KOPT-K1 (cell line): ENCODE data around the gene SNED1.
A peak's percentile ranks its signal among the peaks of the same experiment; 100 is the strongest.
"Not testable (repeated sequence)": the region's sequence is repeated elsewhere in the genome, so short reads cannot be mapped to it uniquely, and the experiment has no call there.

Experiments used
- H3K27ac ChIP-seq: fragments of 200-600 bp; sonication (generic); 2 replicates; pipeline ENCODE4 v1.5.1; 2016; ENCODE audit warnings: antibody characterized with exemption, mild to moderate bottlenecking, low read depth, low read length; ENCODE audit not compliant: poor library complexity, severe bottlenecking
- H3K36me3 ChIP-seq: fragments of 200-600 bp; sonication (generic); 2 replicates; pipeline ENCODE4 v1.5.1; 2017; ENCODE audit warnings: antibody characterized with exemption, mild to moderate bottlenecking, low read length, moderate library complexity; ENCODE audit not compliant: insufficient read depth
- H3K9me3 ChIP-seq: fragments of 200-600 bp; sonication (generic); 2 replicates; pipeline ENCODE4 v1.5.1; 2017; ENCODE audit warnings: antibody characterized with exemption, low read length, mild to moderate bottlenecking; ENCODE audit not compliant: insufficient read depth, poor library complexity, severe bottlenecking

Gene SNED1

GRCh38 chr2:241088376-241088775 is 90.0 kb downstream of the SNED1 start:
- Histone ChIP-seq H3K27ac (no peak overlapping the region), H3K9me3 (no peaks in the 10 kb centered on the region), H3K36me3 (peaks cover 74% of the 10 kb centered on the region)

DNA sequence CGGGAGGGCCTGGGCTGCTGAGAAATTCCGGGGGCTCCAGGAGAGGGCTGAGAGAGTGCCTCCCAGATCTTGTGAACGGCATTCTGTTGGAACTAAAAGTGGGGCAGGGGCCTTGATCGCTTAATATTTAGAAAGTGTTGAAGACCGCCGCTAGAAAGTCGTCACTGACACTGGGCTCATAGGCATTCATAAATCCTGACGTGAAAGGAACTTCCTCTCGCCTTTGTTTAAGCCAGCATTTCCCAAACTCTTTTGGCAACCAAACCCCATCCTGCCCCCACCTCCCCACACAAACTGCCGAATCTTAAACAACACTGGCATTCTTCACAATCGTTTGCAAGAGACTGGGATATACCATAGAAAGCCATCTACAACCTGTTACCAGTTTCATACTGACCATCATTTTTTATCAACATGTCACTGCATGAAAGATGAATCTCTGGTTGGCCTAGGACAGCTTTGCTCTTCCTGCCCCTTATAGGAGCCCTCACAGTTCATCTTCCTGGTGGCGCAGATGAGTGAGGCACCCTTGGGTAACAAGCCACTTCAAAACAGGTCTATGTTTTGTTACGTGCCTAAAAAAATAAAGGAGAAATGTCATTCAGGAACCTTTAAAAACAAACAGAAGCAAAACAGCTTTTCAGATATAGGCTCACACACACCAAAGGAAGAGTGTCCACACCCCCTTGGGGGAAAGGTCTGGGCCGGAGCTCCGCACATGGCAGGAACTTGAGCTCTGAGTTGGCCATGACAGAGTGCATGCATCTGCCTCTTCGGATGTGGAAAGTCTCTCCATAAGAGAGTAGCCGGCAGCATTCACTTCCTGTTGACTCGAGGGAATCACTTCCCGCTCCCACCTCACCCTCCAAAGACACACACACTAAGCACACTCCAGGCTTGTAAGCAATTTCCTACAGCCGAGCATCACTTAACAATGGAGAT is 90.6 kb downstream of the SNED1 start:
- H3K27ac ChIP-seq, result no peak overlapping the region
- no peaks in the 10 kb centered on the region for H3K9me3 ChIP-seq
- H3K36me3 ChIP-seq, result peaks cover 81% of the 10 kb centered on the region

DNA sequence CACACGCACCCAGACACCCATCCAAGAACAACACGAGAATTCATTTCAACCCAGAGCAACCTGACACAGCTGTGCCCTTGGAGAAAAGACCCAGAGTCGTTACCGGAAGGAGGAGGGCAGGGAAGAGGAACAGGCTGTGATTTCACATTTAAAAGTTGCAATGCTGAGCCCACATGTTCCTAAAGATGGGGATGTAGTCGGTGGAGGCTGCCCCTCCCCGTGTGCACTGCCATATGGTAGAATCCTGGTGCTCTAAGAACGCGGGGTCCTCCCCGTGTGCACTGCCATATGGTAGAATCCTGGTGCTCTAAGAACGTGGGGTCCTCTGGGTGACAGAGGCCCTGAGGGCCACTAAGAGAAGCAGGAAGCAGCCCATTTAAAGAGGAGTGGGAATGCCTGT is 92.8 kb downstream of the SNED1 start:
- Histone ChIP-seq H3K27ac (no peak overlapping the region), H3K9me3 (no peaks in the 10 kb centered on the region), H3K36me3 (peaks cover 99% of the 10 kb centered on the region)

DNA sequence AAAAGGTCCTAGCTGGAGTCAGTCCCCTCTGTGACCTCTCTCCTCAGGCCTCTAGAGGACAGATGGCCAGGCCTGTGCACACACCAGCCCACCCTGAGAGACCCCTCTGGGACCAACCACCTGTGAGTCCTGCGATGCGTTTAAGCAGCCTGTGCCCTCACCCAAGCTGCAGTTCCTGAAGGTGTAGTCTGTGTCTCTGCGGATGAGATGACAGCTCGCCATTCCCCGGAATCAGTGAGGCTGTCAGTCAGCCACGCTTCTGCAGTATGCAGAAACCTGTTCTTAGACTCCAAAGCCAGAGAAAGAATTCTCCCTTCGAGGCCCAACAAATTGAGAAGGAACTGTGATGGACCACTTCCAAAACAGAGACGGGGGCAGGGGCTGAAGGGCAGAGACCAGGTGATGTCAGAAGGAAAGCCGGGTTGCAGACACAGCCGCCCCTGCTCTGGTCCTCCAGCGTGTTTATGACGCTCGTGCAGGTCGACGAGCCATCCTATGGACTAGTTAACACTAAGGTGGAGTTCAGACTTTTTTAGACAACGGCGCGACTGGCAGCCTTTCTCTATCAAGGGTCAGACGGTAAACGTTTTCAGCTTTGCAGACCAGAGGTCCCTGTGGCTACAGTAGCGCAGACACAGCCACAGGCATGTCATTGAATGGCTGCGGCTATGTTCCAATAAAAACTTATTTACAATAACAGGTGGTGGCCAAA is 93.5 kb downstream of the SNED1 start:
- H3K9me3 ChIP-seq, result no peaks in the 10 kb centered on the region
- H3K36me3 ChIP-seq, result peaks cover 99% of the 10 kb centered on the region
- H3K27ac ChIP-seq, result no peak overlapping the region

GRCh38 chr2:241092677-241093076 is 94.3 kb downstream of the SNED1 start:
- H3K27ac ChIP-seq, result no peak overlapping the region
- H3K9me3 ChIP-seq, result no peaks in the 10 kb centered on the region
- peaks cover 99% of the 10 kb centered on the region for H3K36me3 ChIP-seq

DNA sequence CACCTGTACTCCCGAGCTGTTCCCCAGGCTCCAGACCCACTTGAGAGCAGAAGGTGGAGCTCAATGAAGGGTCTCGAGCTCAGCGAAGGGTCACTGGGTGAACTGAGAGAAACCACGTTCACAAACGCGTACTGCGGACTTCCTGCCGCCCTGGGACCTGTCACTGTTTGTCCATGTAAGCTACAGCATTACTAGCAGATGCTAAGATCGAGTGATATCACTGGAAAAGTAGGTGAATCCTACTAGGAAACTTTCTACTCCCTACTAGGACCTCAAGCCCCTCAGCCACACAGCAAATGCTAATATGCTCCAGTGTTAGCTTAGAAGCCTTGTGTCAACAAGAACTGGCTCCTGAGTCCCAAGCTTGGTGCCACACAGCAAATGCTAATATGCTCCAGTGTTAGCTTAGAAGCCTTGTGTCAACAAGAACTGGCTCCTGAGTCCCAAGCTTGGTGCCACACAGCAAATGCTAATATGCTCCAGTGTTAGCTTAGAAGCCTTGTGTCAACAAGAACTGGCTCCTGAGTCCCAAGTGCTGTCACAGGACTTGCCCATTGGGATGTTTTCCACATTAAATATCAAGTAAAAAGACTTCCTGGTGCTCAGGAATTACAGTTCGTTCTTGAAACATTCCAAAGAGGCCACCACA is 94.8 kb downstream of the SNED1 start:
- not testable (repeated sequence) for H3K9me3 ChIP-seq, H3K27ac ChIP-seq
- H3K36me3 ChIP-seq, result peaks cover 99% of the 10 kb centered on the region

DNA sequence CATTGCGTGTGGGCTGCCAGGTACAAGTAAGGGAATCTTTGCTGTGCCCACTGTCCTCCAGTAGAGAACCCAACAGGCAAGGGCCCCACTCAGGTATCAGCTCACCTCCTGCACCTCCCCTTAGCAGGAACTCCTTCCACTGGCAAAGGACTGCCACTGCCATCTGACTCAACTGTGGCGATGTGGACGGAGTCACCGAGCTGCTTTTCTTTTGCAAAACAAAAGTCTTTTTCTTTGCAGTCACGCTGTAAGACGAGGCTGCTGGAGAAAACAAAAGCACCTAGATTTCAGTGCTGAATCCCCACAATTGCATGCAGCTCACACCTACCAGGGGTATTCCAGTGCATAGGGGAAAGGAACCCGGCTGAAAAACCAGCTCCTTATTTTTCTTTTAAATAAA is 95.8 kb downstream of the SNED1 start:
- Histone ChIP-seq H3K27ac (no peak overlapping the region), H3K9me3 (no peaks in the 10 kb centered on the region), H3K36me3 (peaks cover 99% of the 10 kb centered on the region)

DNA sequence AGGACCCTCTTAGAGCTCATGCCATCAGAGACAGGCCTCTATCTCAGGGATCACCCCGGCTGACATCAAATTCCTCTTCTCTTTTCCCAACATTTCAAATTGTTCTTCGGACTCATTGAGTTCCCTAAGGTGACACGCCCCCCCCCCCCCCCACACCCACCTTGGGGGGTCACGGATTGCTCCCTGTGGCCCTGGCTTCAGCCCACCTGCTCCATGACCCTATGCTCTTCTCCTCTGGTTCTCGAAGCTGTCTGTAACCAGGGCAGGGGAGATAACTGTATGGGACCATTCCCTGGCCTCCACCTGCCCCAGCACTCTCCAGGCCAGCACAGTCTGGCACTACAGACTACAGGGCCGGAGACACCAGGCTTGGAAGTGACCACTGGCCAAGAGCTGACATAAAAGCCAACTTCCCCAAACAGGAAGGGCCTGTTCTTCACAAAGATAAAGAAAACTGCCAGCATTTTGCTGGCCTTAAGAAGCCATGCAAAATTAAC is 96.6 kb downstream of the SNED1 start:
- Histone ChIP-seq H3K9me3 (no peaks in the 10 kb centered on the region), H3K36me3 (peaks cover 100% of the 10 kb centered on the region), H3K27ac (no peak overlapping the region)

DNA sequence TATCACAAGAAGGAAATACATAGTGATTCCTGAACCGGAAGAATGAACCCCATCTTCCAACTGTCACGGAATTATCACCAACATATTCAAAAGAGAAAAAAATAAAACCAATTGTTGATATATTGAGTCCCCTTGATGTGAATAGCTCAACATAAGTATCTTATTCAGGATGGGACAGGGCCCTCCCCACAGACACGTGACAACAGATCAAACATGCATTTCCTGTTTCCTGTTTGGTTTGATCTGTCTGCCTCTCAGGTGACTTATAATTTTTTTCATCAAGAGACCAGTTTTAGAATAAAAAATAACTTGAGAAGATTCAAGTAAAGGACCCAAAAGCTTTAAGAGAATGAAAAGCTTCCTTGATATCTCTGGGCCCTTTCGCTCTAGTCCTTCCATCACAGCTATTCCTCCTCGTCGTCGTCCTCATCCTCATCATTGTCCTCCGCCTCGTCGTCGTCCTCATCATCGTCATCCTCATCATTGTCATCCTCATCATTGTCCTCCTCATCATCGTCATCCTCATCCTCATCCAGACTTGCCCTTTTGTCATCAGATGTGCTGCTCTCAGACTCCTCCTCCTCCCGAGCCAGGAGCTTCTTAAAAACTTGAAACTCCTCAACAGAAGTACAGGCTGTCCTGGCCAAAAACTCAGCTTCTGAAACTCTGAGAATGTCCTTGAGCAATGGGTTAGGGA is 97.3 kb downstream of the SNED1 start:
- Histone ChIP-seq H3K9me3 (no peaks in the 10 kb centered on the region), H3K27ac (no peak overlapping the region), H3K36me3 (peaks cover 97% of the 10 kb centered on the region)

- Histone ChIP-seq H3K36me3 (peaks cover 85% of the 10 kb centered on the region), H3K9me3 (no peaks in the 10 kb centered on the region), H3K27ac (no peak overlapping the region)
Measured at GRCh38 chr2:241096979-241097378, 98.6 kb downstream of the SNED1 start.

DNA sequence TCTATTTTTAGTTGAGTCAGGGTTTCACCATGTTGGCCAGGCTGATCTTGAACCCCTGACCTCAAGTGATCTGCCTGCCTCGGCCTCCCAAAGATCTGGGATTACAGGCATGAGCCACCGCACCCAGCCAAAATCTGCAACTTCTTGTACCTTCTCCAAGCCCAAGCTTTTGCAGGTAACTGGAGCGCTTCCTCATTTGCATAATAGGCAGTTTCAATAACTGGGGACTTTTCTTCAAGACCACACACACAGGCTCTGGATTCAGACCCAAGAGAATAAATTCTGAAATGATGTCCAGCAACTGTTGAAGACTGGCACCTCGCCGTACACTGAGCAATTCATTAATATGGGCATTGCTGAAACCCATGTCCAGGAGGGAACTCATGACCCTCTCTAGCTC is 100.8 kb downstream of the SNED1 start:
- Histone ChIP-seq H3K9me3 (no peaks in the 10 kb centered on the region), H3K27ac (no peak overlapping the region), H3K36me3 (peaks cover 62% of the 10 kb centered on the region)

DNA sequence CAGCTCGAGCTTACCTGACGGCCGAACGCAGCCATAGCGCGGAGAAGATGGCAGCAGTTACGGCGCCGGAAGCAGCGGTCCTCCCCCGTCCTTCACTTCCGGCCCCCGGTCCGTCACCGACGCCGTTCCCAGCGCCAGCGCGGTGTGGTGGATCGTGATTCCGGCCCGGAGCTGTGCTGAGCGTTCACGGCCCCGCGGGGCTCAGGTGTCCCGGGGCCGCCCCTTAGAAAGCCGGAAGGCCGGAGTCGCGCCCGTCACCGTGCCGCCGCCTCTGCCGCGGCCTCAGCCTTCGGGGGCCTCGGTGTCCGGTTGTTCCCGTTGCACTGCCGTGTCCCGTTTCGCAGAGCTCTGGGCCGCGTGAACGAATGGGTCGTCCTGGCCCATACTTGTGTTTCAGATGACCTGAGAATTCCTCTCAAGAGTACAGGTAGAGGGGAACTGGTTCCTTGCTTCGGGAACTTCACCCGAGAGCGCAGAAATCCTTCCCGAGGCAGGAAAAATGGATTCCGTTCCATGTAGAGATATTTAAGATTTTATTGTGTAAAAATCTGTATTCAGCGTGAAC is 103.9 kb downstream of the SNED1 start, which contains the start of gene MTERF4:
Gene MTERF4, minus strand, starts transcription at position 49 of the 565 bp plus-strand sequence. Its CDS starts 14 bp downstream, at position 35.
- Histone ChIP-seq H3K9me3 (no peaks in the 10 kb centered on the region), H3K27ac (peak within 1 kb of the TSS; percentile 80), H3K36me3 (peaks cover 40% of the 10 kb centered on the region)

DNA sequence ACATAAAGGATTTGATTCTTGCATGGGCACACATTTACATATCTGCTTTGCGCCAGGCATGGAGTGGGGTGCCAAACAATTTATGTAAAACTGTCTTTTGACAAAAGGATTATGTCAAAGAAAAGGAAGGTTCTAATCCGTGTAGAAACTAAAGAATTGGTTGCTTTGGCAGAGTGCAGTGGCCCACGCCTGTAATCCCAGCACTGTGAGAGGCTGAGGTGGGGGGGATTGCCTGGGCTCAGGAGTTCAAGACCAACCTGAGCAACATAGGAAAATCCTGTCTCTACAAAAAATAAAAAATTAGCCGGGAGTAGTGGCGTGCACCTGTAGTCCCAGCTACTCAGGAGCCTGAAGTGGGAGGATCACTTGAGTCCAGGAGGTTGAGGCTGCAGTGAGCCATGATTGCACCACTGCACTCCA is 104.8 kb downstream of the SNED1 start:
- Histone ChIP-seq H3K36me3 (peaks cover 40% of the 10 kb centered on the region), H3K9me3 (no peaks in the 10 kb centered on the region), H3K27ac (peak overlapping the region; percentile 80)

DNA sequence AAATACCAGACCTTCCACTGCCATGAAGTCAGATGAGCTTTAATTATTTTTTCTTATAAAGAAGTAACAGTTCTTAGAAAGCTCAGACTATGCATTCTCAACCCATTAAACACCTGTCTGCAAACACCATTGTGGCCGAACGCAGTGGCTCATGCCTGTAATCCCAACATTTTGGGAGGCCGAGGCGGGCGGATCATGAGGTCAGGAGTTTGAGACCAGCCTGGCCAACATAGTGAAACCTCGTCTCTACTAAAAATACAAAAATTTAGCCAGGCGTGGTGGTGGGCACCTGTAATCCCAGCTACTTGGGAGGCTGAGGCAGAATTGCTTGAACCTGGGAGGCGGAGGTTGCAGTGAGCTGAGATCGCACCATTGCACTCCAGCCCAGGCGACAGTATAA is 106.2 kb downstream of the SNED1 start:
- not testable (repeated sequence) for H3K9me3 ChIP-seq, H3K27ac ChIP-seq
- H3K36me3 ChIP-seq, result peaks cover 31% of the 10 kb centered on the region
